Activated CD4-positive, alpha-beta T cell treated with anti-CD3 and anti-CD28 coated beads, Interleukin-2, Interleukin-6, amounts not matched to agents 100 ng/mL and 50 ng/mL, durations not matched to agents 16 hours and 8 hours (primary cell): Measurements from ENCODE around the gene OR11L1.

Source experiments
- DNase-seq: peaks from one replicate; pipeline ENCODE4 v3.0.0-alpha.2; 2020

The OR11L1 gene

GRCh38 chr1:247797518-247797917, 44.2 kb downstream of the OR11L1 start:
- DNase-seq = no peak
